Measurements from ENCODE around the gene ANO7.

DNA sequence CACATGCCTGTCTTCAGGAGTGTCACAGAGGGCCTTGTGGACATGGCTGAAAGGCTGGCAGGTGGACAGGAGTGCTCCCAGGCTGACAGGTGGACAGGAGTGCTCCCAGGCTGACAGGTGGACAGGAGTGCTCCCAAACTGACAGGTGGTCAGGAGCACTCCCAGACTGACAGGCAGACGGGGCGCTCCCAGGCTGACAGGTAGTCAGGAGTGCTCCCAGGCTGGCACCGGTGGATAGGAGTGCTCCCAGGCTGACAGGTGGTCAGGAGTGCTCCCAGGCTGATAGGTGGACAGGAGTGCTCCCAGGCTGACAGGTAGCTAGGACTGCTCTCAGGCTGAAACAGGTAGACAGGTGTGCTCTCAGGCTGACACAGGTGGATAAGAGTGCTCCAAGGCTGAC, 16.6 kb downstream of the ANO7 start:
- TF ChIP-seq, protein P1, sequence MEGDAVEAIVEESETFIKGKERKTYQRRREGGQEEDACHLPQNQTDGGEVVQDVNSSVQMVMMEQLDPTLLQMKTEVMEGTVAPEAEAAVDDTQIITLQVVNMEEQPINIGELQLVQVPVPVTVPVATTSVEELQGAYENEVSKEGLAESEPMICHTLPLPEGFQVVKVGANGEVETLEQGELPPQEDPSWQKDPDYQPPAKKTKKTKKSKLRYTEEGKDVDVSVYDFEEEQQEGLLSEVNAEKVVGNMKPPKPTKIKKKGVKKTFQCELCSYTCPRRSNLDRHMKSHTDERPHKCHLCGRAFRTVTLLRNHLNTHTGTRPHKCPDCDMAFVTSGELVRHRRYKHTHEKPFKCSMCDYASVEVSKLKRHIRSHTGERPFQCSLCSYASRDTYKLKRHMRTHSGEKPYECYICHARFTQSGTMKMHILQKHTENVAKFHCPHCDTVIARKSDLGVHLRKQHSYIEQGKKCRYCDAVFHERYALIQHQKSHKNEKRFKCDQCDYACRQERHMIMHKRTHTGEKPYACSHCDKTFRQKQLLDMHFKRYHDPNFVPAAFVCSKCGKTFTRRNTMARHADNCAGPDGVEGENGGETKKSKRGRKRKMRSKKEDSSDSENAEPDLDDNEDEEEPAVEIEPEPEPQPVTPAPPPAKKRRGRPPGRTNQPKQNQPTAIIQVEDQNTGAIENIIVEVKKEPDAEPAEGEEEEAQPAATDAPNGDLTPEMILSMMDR (IDR thresholded peaks at IDR 0.05; ENCODE audit: low read length): no peak
- TF ChIP-seq EZH2 (IDR thresholded peaks at IDR 0.05; ENCODE audit: borderline replicate concordance, low read length): no peak
